ENCODE results near the gene ZNF470. TPM values are rescaled to one million over a fixed set of nuclear protein-coding genes. Genes with fewer than 3 reads are reported as not detected.

The ZNF470 gene
- total and polyA plus RNA-seq, 9 of the 15 experiments (the other 6 are each of a cell fraction or from before 2014, with no cell fraction given), result 0.03 TPM; not detected in 8

- no peak for TF ChIP-seq MAX (CRISPR knock-in tag; IDR thresholded peaks at IDR 0.05)
- no peak for TF ChIP-seq YBX1 (IDR thresholded peaks at IDR 0.05)
- TF ChIP-seq MEF2D (tag; conservative IDR thresholded peaks at IDR 0.05; ENCODE audit: low read depth), result no peak
- no peak for TF ChIP-seq ELF2 (CRISPR knock-in tag; IDR thresholded peaks at IDR 0.05)
- no peak for TF ChIP-seq CBFB (CRISPR knock-in tag; IDR thresholded peaks at IDR 0.05)
These were observed 28.5 kb upstream of the ZNF470 start, which contains the start of gene ZFP28 (continued) for GRCh38 chr19:56538761-56539263.

GRCh38 chr19:56543776-56544175 is 23.5 kb upstream of the ZNF470 start:
- H3K9me3 ChIP-seq (replicated peaks; ENCODE audit: control insufficient read depth, insufficient read depth, low read depth, low read length), result no peaks in the 10 kb centered on the region
- FAIRE-seq, result no peak
- in situ Hi-C loops (cut with MboI), result no loop called here
- no peak overlapping the region for H3K9ac ChIP-seq (ENCODE audit: insufficient read depth in 1 of 2, low read depth in 2 of 2, low read length in 2 of 2)
- H3K79me2 ChIP-seq (ENCODE audit: control insufficient read depth, insufficient read depth, low read length), result no peaks in the 10 kb centered on the region
- H3K27ac ChIP-seq (ENCODE audit: extremely low read depth, low read depth, low read length), result no peak overlapping the region
- intact Hi-C loops (cut with micrococcal nuclease), result loop anchor here (10.0 kb wide), 1 partner anchor 289 kb away; no protein-coding TSS in a partner anchor
- H4K20me1 ChIP-seq (replicated peaks; ENCODE audit: control insufficient read depth, insufficient read depth, low read length), result no peaks in the 10 kb centered on the region
- H2AFZ ChIP-seq (ENCODE audit: low read depth, low read length), result no peak overlapping the region
- H3K4me2 ChIP-seq (ENCODE audit: insufficient read depth, low read length), result no peak overlapping the region
- no peak for ATAC-seq
- no peak for DNase-seq (ENCODE audit: extremely low read depth in 1 of 4, low spot score in 3 of 4)
- H3K9me1 ChIP-seq (ENCODE audit: control insufficient read depth, insufficient read depth, low read length), result no peaks in the 10 kb centered on the region
- no peak for TF ChIP-seq SP1 (CRISPR knock-in tag; IDR thresholded peaks at IDR 0.05)
- 0 out of 2 replicates have a peak, but pooled peaks have one; percentile 13 for TF ChIP-seq CEBPB (tag; IDR thresholded peaks at IDR 0.05)
- no peak for TF ChIP-seq CEBPG (CRISPR knock-in tag; IDR thresholded peaks at IDR 0.05)
- TF ChIP-seq CEBPG (tag; conservative IDR thresholded peaks at IDR 0.05 in 1 of 2, IDR thresholded peaks at IDR 0.05 in 1 of 2), result peak in 1 of 2 experiments; percentile 59; a peak in 1 of 4 replicates
- TF ChIP-seq RFX7 (CRISPR knock-in tag; IDR thresholded peaks at IDR 0.05), result no peak
- no peak for TF ChIP-seq IRF9 (tag; IDR thresholded peaks at IDR 0.05)
- TF ChIP-seq PREB (CRISPR knock-in tag; IDR thresholded peaks at IDR 0.05), result no peak
- H3K4me3 ChIP-seq, result no peak overlapping the region
- H3K36me3 ChIP-seq (ENCODE audit: control insufficient read depth, insufficient read depth, low read length), result no peaks in the 10 kb centered on the region
- no peaks in the 10 kb centered on the region for H3K27me3 ChIP-seq (ENCODE audit: control insufficient read depth in 2 of 2, insufficient read depth in 2 of 2, low read length in 2 of 2)
- ChIA-PET POLR2A (no interaction called here), CTCF (ENCODE audit: low intra/inter-chr PET ratio) (no interaction called here)
- BruUV-seq (replicated peaks), result no TSS peak
- WGBS (ENCODE audit: insufficient coverage, low coverage, missing lambda C conversion rate), result 3% methylated on average over 2 of the region's 2 CpGs
- no peaks in the 10 kb centered on the region for H3K4me1 ChIP-seq (replicated peaks in 1 of 2; ENCODE audit: control insufficient read depth in 2 of 2, insufficient read depth in 2 of 2, low read length in 2 of 2)

All from K562 (cell line).